Panc1 (cell line): ENCODE data around the gene CBARP.

ENCODE experiments used
- POLR2AphosphoS5 ChIP-seq: IDR thresholded peaks from 2 replicates; pipeline ENCODE4 v1.6.1; 2012; ENCODE audit warnings: mild to moderate bottlenecking, low read depth, low read length, moderate library complexity
- SIN3A ChIP-seq: IDR thresholded peaks from 2 replicates; pipeline ENCODE4 v1.6.1; 2012; ENCODE audit warnings: low read depth, mild to moderate bottlenecking, low read length, moderate library complexity, borderline replicate concordance; ENCODE audit not compliant: insufficient read depth
- TF ChIP-seq, protein P1 (sequence below): fragments of 450-650 bp; IDR thresholded peaks from 2 replicates; pipeline ENCODE4 v1.5.1; 2017; ENCODE audit warnings: mild to moderate bottlenecking
- TF ChIP-seq, protein P2 (sequence below), 2 experiments: IDR thresholded peaks; 2 replicates each; pipeline ENCODE4 v1.6.1; 2011 to 2012; ENCODE audit warnings: low read depth in 2 of 2, control low read depth in 1 of 2, low read length in 1 of 2, mild to moderate bottlenecking in 1 of 2, moderate library complexity in 1 of 2; ENCODE audit not compliant: insufficient read depth in 1 of 2

DNA sequence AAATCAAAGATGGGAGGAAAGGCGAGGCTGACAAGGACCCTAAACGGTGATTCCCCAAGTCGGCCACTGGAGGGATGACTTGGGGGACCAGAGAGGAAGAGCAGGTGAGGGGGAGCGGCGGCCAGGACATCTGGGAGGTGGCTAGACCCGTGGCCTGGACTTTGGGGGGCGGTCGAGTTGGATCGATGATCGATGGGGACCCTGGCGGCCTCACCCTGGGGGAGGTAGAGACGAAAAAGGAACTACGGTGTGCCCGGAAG lies 23.7 kb upstream of the CBARP start:
- TF ChIP-seq, protein P1, sequence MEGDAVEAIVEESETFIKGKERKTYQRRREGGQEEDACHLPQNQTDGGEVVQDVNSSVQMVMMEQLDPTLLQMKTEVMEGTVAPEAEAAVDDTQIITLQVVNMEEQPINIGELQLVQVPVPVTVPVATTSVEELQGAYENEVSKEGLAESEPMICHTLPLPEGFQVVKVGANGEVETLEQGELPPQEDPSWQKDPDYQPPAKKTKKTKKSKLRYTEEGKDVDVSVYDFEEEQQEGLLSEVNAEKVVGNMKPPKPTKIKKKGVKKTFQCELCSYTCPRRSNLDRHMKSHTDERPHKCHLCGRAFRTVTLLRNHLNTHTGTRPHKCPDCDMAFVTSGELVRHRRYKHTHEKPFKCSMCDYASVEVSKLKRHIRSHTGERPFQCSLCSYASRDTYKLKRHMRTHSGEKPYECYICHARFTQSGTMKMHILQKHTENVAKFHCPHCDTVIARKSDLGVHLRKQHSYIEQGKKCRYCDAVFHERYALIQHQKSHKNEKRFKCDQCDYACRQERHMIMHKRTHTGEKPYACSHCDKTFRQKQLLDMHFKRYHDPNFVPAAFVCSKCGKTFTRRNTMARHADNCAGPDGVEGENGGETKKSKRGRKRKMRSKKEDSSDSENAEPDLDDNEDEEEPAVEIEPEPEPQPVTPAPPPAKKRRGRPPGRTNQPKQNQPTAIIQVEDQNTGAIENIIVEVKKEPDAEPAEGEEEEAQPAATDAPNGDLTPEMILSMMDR: no peak
- TF ChIP-seq POLR2AphosphoS5 (no peak), SIN3A (no peak)
- TF ChIP-seq, protein P2, sequence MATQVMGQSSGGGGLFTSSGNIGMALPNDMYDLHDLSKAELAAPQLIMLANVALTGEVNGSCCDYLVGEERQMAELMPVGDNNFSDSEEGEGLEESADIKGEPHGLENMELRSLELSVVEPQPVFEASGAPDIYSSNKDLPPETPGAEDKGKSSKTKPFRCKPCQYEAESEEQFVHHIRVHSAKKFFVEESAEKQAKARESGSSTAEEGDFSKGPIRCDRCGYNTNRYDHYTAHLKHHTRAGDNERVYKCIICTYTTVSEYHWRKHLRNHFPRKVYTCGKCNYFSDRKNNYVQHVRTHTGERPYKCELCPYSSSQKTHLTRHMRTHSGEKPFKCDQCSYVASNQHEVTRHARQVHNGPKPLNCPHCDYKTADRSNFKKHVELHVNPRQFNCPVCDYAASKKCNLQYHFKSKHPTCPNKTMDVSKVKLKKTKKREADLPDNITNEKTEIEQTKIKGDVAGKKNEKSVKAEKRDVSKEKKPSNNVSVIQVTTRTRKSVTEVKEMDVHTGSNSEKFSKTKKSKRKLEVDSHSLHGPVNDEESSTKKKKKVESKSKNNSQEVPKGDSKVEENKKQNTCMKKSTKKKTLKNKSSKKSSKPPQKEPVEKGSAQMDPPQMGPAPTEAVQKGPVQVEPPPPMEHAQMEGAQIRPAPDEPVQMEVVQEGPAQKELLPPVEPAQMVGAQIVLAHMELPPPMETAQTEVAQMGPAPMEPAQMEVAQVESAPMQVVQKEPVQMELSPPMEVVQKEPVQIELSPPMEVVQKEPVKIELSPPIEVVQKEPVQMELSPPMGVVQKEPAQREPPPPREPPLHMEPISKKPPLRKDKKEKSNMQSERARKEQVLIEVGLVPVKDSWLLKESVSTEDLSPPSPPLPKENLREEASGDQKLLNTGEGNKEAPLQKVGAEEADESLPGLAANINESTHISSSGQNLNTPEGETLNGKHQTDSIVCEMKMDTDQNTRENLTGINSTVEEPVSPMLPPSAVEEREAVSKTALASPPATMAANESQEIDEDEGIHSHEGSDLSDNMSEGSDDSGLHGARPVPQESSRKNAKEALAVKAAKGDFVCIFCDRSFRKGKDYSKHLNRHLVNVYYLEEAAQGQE (IDR thresholded peaks at IDR 0.05; ENCODE audit: insufficient read depth in 1 of 2, low read depth in 2 of 2, low read length in 1 of 2): no peak
